Measurements from ENCODE around the gene PERP.

The PERP gene

DNA sequence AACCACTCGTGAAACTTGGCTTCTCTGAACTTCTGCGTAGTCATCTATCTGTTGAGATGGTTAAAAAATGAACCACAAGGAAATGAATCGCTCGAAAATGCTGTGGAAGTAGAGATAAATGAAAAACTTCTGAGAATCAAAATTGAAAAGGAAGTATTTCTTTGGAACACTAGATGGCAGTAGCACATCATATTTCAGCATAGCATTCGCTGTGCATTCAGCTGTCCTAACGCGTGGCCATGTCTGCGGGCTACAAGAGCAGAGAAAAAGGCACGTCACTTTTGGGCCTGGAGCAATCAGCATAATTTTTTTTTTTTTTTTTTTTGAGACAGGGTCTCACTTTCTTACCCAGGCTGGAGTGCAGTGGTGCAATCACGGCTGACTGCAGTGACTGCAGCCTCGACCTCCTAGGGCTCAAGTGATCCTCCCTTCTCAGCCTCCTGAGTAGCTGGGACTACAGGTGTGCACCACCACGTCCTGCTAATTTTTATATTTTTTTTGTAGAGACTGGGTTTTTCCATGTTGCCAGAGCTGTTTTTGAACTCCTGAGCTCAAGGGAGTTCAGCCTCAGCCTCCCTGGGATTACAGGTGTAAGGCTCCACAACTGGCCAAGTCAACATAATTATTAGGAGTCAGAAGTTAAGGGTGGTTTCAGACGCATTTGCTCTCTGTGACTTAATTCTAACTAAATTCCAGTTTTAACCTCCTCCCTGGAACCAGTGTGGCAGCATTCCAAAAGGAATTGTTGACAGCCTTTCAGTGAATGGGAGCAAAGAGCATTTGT is 8.8 kb upstream of the PERP start:
- Histone ChIP-seq H3K36me3 (ENCODE audit: insufficient read depth, low read length) (no peaks in the 10 kb centered on the region), H3K4me3 (ENCODE audit: low read depth in 1 of 2, low read length in 2 of 2) (no peak overlapping the region), H3K9ac (ENCODE audit: low read length) (no peak overlapping the region), H3K9me3 (ENCODE audit: low read length) (no peaks in the 10 kb centered on the region), H3K27ac (ENCODE audit: low read depth, low read length) (no peak overlapping the region), H3K27me3 (ENCODE audit: control insufficient read depth in 1 of 2, insufficient read depth in 2 of 2, low read length in 2 of 2) (no peaks in the 10 kb centered on the region), H3K4me1 (ENCODE audit: insufficient read depth, low read length) (no peaks in the 10 kb centered on the region)

DNA sequence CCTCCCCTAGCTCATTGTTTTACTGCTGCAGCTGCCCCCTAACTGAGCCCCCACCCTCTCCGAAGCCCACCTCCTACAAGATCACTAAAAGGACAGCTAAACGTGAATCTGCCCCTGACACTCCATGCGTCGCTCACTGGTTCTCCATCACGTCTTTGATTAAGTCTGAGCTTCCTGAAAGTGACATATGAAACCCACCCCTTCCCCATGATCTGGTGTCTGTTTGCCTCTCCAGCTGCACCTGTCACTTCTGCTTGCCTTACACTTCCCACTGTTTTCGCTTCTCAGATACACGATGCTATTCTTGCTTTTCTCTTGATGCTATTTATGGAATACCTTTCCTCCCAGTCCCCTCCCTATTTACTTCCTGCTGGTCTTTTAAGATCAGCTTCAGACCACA is 8.0 kb upstream of the PERP start:
- no peaks in the 10 kb centered on the region for H3K27me3 ChIP-seq (ENCODE audit: control insufficient read depth in 1 of 2, insufficient read depth in 2 of 2, low read length in 2 of 2)
- H3K9me3 ChIP-seq (ENCODE audit: low read length), result no peaks in the 10 kb centered on the region
- H3K36me3 ChIP-seq (ENCODE audit: insufficient read depth, low read length), result no peaks in the 10 kb centered on the region
- no peak overlapping the region for H3K4me3 ChIP-seq (ENCODE audit: low read depth in 1 of 2, low read length in 2 of 2)
- no peak overlapping the region for H3K9ac ChIP-seq (ENCODE audit: low read length)
- no peak overlapping the region for H3K27ac ChIP-seq (ENCODE audit: low read depth, low read length)
- H3K4me1 ChIP-seq (ENCODE audit: insufficient read depth, low read length), result no peaks in the 10 kb centered on the region

DNA sequence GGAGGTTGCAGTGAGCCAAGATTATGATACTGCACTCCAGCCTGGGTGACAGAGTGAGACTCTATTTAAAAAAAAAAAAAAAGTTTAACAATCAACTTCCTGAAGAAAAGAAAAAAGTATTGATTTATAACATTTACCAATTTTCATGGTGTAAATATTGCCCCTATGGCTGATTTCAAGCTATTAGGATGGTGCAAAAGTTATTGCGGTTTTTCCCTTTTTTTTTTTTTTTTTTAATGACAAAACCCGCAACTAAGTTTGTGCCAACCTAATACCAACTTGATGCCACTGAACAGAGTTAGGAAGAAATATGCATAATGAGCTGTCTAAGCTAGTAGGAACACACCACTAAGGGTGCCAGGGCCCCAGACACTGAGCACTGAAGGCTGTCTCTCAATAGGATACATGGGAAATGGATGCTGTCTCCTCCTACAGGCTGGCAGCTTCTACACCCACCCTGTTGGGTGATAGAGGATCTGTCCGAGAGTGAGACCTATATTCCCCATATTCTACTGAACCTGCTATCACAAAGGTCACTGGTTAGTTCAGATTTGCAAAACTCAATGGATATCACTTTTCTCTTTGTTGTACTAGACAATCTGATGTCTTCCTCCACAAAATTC is 6.5 kb upstream of the PERP start:
- Histone ChIP-seq H3K27me3 (ENCODE audit: control insufficient read depth in 1 of 2, insufficient read depth in 2 of 2, low read length in 2 of 2) (no peaks in the 10 kb centered on the region), H3K27ac (ENCODE audit: low read depth, low read length) (no peak overlapping the region), H3K9me3 (ENCODE audit: low read length) (no peaks in the 10 kb centered on the region), H3K36me3 (ENCODE audit: insufficient read depth, low read length) (no peaks in the 10 kb centered on the region), H3K9ac (ENCODE audit: low read length) (no peak overlapping the region), H3K4me3 (ENCODE audit: low read depth in 1 of 2, low read length in 2 of 2) (no peak overlapping the region), H3K4me1 (ENCODE audit: insufficient read depth, low read length) (no peaks in the 10 kb centered on the region)

DNA sequence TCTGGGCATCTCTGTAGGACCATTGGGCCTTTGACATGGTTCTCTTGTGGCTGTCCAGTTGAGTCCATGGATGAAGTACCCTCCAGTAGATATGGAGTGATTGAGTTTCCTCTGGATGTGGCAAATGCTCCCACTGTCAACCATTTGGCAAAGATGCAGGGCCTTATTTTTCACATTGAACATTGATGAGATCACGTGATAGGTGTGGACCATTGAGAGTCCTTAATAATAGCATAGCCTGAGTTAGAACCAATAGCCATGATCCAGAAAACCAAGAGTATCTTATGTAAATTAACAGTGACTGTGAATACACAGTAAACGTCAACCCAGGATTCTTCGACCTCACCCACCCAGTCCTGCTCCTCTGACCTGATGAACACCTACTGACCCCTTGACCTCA is 3.0 kb upstream of the PERP start:
- H3K9ac ChIP-seq (ENCODE audit: low read length), result no peak overlapping the region
- peaks cover 5% of the 10 kb centered on the region for H3K4me1 ChIP-seq (ENCODE audit: insufficient read depth, low read length)
- H3K4me3 ChIP-seq (ENCODE audit: low read depth in 1 of 2, low read length in 2 of 2), result no peak overlapping the region
- no peaks in the 10 kb centered on the region for H3K27me3 ChIP-seq (ENCODE audit: control insufficient read depth in 1 of 2, insufficient read depth in 2 of 2, low read length in 2 of 2)
- H3K27ac ChIP-seq (ENCODE audit: low read depth, low read length), result no peak overlapping the region
- H3K36me3 ChIP-seq (ENCODE audit: insufficient read depth, low read length), result no peaks in the 10 kb centered on the region
- no peaks in the 10 kb centered on the region for H3K9me3 ChIP-seq (ENCODE audit: low read length)

DNA sequence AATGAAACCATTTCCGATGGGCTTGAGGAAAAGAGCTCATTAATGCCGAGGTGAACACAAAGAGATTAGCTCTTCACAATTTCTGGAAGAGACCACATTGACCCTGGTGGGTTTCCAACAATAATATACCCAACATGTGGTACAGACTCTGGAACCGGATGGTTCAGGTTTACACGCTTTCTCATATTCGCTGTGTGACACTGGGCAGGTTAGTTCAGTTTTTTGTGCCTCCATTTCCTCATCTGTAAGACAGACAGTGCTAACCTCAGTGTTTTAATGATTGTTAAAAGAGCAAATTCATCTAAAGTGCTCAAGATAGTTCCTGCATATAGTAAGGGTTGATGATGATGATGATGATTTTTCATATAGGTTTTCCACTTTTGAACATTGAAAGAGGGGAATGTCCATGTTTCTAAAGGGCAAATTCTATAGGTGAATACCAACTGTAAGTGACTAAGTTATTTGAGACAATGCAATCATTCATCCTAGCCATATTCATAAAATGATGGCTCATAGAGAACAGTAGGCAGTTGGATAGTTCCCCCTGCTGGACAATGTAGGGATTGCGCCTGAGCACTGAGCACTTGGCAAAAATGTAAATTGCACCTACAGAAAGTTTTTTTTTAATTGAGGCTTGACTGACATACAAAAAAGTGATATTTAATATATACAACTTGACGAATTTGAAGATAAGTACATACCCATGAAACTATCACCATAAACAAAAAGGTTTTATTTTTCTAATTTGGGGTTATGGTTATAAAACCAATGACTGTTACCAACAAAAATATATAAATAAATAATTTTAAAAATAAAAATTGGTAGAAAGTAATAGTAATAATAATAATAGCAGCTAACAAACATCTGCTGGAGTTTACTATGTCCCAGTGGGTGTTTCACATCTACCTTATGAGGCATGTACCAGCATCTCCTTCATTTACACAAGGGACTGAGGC is 2.1 kb upstream of the PERP start:
- H3K4me3 ChIP-seq (ENCODE audit: low read depth in 1 of 2, low read length in 2 of 2), result no peak overlapping the region
- no peak overlapping the region for H3K27ac ChIP-seq (ENCODE audit: low read depth, low read length)

DNA sequence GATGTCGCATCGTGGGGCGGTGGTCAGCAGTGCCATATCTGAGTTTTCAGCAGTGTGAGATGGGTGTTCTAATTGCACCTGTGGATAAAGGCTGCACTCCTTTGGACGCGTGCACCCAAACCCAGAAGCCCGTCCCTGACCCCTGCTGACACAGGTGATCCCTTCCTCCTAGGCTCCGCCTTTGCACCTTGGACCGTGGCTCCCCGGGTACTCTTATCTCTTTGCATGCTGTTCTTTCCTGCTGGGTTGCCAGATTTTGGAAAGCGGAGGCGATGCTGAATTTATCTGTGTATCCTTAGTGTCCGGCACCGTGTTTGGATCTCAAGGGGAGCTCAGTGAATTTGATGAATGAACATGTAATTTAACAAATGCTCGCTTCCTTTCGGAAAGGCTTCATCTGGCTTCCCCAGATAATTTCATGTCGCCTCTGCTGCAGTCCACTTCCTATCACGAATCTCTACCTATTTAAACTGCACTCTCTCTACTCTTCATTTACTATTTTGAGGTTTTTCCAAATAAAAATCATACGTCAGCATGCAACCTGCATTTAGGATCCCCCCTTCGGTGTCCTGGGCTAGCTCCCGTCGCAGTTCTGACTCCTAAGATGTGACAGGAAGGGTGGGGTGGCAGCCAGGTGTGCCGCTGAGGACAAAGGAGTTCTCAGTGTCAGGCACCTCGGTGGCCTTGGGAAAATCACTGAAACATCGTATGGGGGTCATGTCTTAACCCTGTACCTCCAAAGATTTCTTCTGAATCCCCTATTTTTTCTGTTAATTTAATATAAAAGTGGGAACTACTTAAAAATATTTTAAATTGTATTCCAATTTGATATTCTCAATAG is 753 bp upstream of the PERP start:
- Histone ChIP-seq H3K9ac (ENCODE audit: low read length) (peak overlapping the region; percentile 25), H3K27ac (ENCODE audit: low read depth, low read length) (peak overlapping the region; percentile 69), H3K4me1 (ENCODE audit: insufficient read depth, low read length) (peaks cover 5% of the 10 kb centered on the region), H3K27me3 (ENCODE audit: control insufficient read depth in 1 of 2, insufficient read depth in 2 of 2, low read length in 2 of 2) (no peaks in the 10 kb centered on the region), H3K36me3 (ENCODE audit: insufficient read depth, low read length) (no peaks in the 10 kb centered on the region), H3K9me3 (ENCODE audit: low read length) (no peaks in the 10 kb centered on the region), H3K4me3 (ENCODE audit: low read depth in 1 of 2, low read length in 2 of 2) (peak overlapping the region; percentile 70 to 72)

More for the DNA sequence above, 2.1 kb upstream of the PERP start:
- no peak overlapping the region for H3K9ac ChIP-seq (ENCODE audit: low read length)
- H3K4me1 ChIP-seq (ENCODE audit: insufficient read depth, low read length), result peaks cover 5% of the 10 kb centered on the region
- no peaks in the 10 kb centered on the region for H3K9me3 ChIP-seq (ENCODE audit: low read length)
- H3K36me3 ChIP-seq (ENCODE audit: insufficient read depth, low read length), result no peaks in the 10 kb centered on the region
- H3K27me3 ChIP-seq (ENCODE audit: control insufficient read depth in 1 of 2, insufficient read depth in 2 of 2, low read length in 2 of 2), result no peaks in the 10 kb centered on the region

DNA sequence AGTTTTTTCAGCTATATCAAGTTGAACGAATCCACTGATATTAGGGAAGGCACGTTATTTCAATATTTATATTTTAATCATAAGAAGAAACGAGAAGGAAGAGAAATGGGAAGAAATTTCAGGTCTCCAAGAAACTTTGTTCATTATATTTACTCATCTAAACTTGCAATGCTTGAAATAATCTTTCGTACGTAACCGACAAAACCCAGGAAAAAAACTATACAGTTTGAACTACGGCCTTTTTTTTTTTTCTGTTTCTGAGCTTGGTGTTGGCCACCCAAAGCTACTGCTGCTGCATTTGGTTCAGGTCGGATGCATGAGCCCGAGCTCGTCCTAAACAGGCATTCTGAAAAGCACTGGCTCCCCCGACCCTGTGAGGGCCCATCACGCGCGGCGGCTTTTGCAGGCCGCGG is 548 bp downstream of the PERP start:
- no peaks in the 10 kb centered on the region for H3K27me3 ChIP-seq (ENCODE audit: control insufficient read depth in 1 of 2, insufficient read depth in 2 of 2, low read length in 2 of 2)
- H3K4me1 ChIP-seq (ENCODE audit: insufficient read depth, low read length), result peaks cover 5% of the 10 kb centered on the region
- H3K36me3 ChIP-seq (ENCODE audit: insufficient read depth, low read length), result no peaks in the 10 kb centered on the region
- H3K27ac ChIP-seq (ENCODE audit: low read depth, low read length), result peak overlapping the region; percentile 69
- H3K9ac ChIP-seq (ENCODE audit: low read length), result peak overlapping the region; percentile 9
- H3K9me3 ChIP-seq (ENCODE audit: low read length), result no peaks in the 10 kb centered on the region
- H3K4me3 ChIP-seq (ENCODE audit: low read depth in 1 of 2, low read length in 2 of 2), result peak overlapping the region; percentile 70 to 72

DNA sequence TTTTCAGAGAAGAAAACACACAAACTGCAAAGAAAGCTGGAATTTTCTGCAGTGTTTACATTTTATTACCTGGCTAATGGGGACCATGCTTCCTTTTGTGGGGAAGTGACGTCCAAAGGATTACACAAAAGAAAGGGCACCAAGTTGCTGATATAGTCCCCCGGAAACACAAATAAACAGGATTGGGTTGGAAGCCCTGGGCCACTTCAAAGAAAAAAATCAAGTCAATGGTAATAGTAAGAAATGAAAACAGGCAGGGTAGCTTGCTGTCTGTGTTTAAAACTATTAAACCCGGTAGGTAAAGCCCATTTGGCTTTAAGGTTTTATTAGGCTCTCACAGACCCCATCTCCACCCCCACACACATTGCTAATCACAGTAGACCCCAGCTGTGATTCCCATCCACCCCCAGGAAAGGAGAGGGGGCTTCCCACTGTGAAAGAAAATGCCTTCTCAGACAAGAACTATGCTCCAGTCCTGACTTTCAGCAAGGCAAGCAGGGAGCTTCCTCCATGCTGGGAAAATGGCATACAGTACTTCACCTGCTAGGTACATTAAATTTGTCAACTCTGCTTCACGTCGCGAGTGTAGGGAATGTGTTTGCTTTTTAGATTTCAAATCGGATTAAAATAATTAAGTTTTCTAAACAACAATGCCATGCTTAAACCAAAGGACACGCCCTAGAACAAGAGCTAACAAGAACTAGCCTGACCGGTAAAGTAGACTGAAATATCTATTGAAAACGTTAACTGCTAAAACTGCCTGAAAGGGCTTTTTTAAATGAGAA is 1.1 kb downstream of the PERP start:
- Histone ChIP-seq H3K4me3 (ENCODE audit: low read depth in 1 of 2, low read length in 2 of 2) (peak overlapping the region; percentile 70 to 72), H3K9ac (ENCODE audit: low read length) (peak overlapping the region; percentile 9), H3K36me3 (ENCODE audit: insufficient read depth, low read length) (no peaks in the 10 kb centered on the region), H3K27ac (ENCODE audit: low read depth, low read length) (peak overlapping the region; percentile 13), H3K9me3 (ENCODE audit: low read length) (no peaks in the 10 kb centered on the region), H3K4me1 (ENCODE audit: insufficient read depth, low read length) (peaks cover 5% of the 10 kb centered on the region), H3K27me3 (ENCODE audit: control insufficient read depth in 1 of 2, insufficient read depth in 2 of 2, low read length in 2 of 2) (no peaks in the 10 kb centered on the region)

DNA sequence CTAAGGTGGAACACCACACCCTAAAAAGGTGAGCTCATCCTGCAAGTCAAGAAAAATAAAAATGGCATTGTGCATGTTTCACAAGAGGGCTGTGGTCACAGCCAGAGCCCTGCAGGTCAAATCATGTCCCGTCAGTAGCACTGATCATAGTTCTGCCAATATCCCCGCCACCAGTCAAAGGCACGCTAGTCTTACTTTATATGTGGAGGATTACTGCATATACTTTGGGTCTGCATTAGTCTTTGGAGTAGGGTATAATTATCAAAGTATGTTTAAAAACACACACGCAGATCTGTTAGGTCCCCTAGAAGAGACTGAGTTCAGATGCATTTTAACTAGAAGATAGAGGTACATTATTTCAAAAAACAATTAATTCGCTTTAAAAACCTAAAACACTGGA is 1.8 kb downstream of the PERP start:
- H3K36me3 ChIP-seq (ENCODE audit: insufficient read depth, low read length), result no peaks in the 10 kb centered on the region
- H3K4me1 ChIP-seq (ENCODE audit: insufficient read depth, low read length), result peaks cover 5% of the 10 kb centered on the region
- H3K4me3 ChIP-seq (ENCODE audit: low read depth in 1 of 2, low read length in 2 of 2), result peak overlapping the region in 1 of 2 donors; percentile 70
- no peaks in the 10 kb centered on the region for H3K9me3 ChIP-seq (ENCODE audit: low read length)
- no peak overlapping the region for H3K9ac ChIP-seq (ENCODE audit: low read length)
- no peaks in the 10 kb centered on the region for H3K27me3 ChIP-seq (ENCODE audit: control insufficient read depth in 1 of 2, insufficient read depth in 2 of 2, low read length in 2 of 2)
- peak overlapping the region; percentile 13 for H3K27ac ChIP-seq (ENCODE audit: low read depth, low read length)

DNA sequence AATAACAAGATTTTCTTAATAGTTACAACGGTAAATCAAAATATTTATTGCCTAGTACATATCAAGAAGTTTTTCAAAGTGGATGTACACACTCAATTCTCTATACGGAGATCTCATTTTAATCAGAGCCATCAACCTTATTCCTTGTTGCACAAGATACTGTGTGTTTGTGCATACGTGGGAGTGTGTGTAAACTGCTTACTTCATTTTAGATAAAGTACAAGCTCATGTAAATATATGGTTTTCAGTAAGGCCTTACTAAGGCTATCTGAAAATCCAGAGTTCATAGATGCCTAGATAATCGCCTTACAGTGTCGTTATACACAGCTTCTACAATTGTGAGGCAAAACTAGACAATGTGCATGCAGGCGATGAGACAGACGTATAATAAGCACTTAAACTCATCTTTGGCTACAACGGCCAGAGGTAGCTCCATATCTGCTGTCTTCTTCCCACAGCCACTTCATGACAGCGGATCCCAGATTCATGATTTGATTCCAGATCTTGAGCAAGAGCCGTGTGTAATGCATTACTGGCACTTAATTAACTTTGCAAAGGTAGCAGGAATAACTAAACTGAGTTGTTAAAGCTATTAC is 2.5 kb downstream of the PERP start:
- Histone ChIP-seq H3K9ac (ENCODE audit: low read length) (no peak overlapping the region), H3K9me3 (ENCODE audit: low read length) (no peaks in the 10 kb centered on the region), H3K27ac (ENCODE audit: low read depth, low read length) (no peak overlapping the region), H3K36me3 (ENCODE audit: insufficient read depth, low read length) (no peaks in the 10 kb centered on the region), H3K4me3 (ENCODE audit: low read depth in 1 of 2, low read length in 2 of 2) (no peak overlapping the region), H3K4me1 (ENCODE audit: insufficient read depth, low read length) (peaks cover 10% of the 10 kb centered on the region), H3K27me3 (ENCODE audit: control insufficient read depth in 1 of 2, insufficient read depth in 2 of 2, low read length in 2 of 2) (no peaks in the 10 kb centered on the region)
